Heart left ventricle (tissue), 16 donors: Measurements from ENCODE around the gene RGL1. TPM values are rescaled to one million over a fixed set of nuclear protein-coding genes. Genes with fewer than 3 reads are reported as not detected.

Experiments used
- ATAC-seq, 4 donors: fragments of 200-7000 bp; cut with Tn5 transposase; one replicate each; pipeline ENCODE4 v1.9.1; 2020 to 2022; ENCODE audit warnings: moderate library complexity in 4 of 4, mild to moderate bottlenecking in 3 of 4, moderate number of reproducible peaks in 1 of 4
- DNase-seq, 5 donors: peaks; one replicate each; pipeline ENCODE4 v3.0.0-alpha.2; 2020
- H3K27ac ChIP-seq, 12 donors: fragments of 200-600 bp; sonication (generic) in 4 of 12; one replicate each; pipeline versions ENCODE4 v1.5.0 to v1.8.0; 2016 to 2022; ENCODE audit warnings: mild to moderate bottlenecking in 2 of 12
- H3K27me3 ChIP-seq, 9 donors: fragments of 200-600 bp; sonication (generic) in 2 of 9; one replicate each; pipeline versions ENCODE4 v1.5.1 to v1.8.0; 2016 to 2022; ENCODE audit warnings: mild to moderate bottlenecking in 3 of 9
- H3K36me3 ChIP-seq, 9 donors: fragments of 200-600 bp; sonication (generic) in 2 of 9; one replicate each; pipeline versions ENCODE4 v1.5.0 to v1.8.0; 2018 to 2022; ENCODE audit warnings: mild to moderate bottlenecking in 2 of 9
- H3K4me1 ChIP-seq, 12 donors: fragments of 200-600 bp; sonication (generic) in 4 of 12; one replicate each; pipeline versions ENCODE4 v1.5.0 to v1.8.0; 2016 to 2022; ENCODE audit warnings: mild to moderate bottlenecking in 3 of 12
- H3K4me3 ChIP-seq, 12 donors: fragments of 200-600 bp; sonication (generic) in 4 of 12; one replicate each; pipeline versions ENCODE4 v1.5.0 to v1.8.0; 2017 to 2022; ENCODE audit warnings: mild to moderate bottlenecking in 9 of 12, moderate library complexity in 4 of 12
- H3K9me3 ChIP-seq, 12 donors: fragments of 200-600 bp; sonication (generic) in 4 of 12; one replicate each; pipeline versions ENCODE4 v1.5.0 to v1.8.0; 2016 to 2022; ENCODE audit warnings: mild to moderate bottlenecking in 1 of 12
- CTCF ChIP-seq, 12 donors: fragments of 200-600 bp; sonication (generic) in 4 of 12; IDR thresholded peaks; one replicate each; pipeline versions ENCODE4 v1.5.0 to v1.8.0; 2018 to 2022; ENCODE audit warnings: antibody characterized with exemption in 12 of 12, mild to moderate bottlenecking in 5 of 12
- POLR2A ChIP-seq, 2 donors: fragments of 450-650 bp; IDR thresholded peaks; one replicate each; pipeline ENCODE4 v1.6.1; 2017; ENCODE audit warnings: antibody characterized with exemption in 2 of 2, mild to moderate bottlenecking in 2 of 2, moderate library complexity in 2 of 2
- WGBS, 4 donors: extraction: QIAGEN DNeasy Blood & Tissue Kit in 2 of 4; methylation state at CpG; one replicate each; pipeline versions ENCODE4 v1.1.5 to v1.1.7; 2013 to 2018; 5-methylcytosine and 5-hydroxymethylcytosine counted together
- intact Hi-C, 10 donors: fragments of 100-400 bp; cut with DNase I; formaldehyde crosslinking; loops; one replicate each; pipeline versions ENCODE4 v1.11.1 to v1.14.2; 2022
- polyA plus RNA-seq, 2 donors: library from polyadenylated mRNA; stranded (reverse); fragments of 200-250 nt; gene quantifications; one replicate each; pipeline ENCODE4 v1.2.3, GENCODE V29; 2013
- total RNA-seq, 9 donors: library from RNA; depleted of rRNA in 2 of 9; stranded (reverse); fragments of >200 nt in 2 of 9; fragmentation: NEBNext Ultra II Directional in 3 of 9; extraction: Animal tissue kit (Norgen Biotek cat#: 25700) in 3 of 9; gene quantifications; one replicate each; pipeline versions ENCODE4 v1.1.0 to v1.2.4, GENCODE V29; 2016 to 2023
- donor health status: ischemic (EF 13 %, LVEDD 7.1; RV severe dilation, severe dysfunction).
- donor health status: healthy with polysubstance abuse.
- donor health status: DM: no; HTN: yes; CAD: no.
- donor health status: DM: no; HTN: no; CAD: no.
- donor health status: ischemic (EF 25% LVEDD 6.9; RV normal size, moderate dysfunction).
- donor health status: ischemic (EF 25% LVEDD 5.7; RV mildly dilated, moderate dysfunction).
- donor health status: healthy.
- donor health status: DM: yes; HTN: yes; CAD: no.
- donor health status: ischemic (EF 35%, LVEDD 5.7; RV mildly dilated, moderate dysfunction).
- donor health status: nonischemic (EF 11% LVEDD 7.7; RV severe dilation, severe dysfunction).
- donor health status: DM: yes; HTN: yes; CAD: no.
- donor health status: PGD.
- donor health status: ischemic (EF 29% LVEDD 5.4; RV normal size, mild dysfunction).
- donor health status: nonischemic (EF 23%, LVEDD 6.1; RV moderate dilation, normal function).

Gene RGL1
- total and polyA plus RNA-seq, 11 donors, result 5.6 to 50.6 (median 15.5) TPM

GRCh38 chr1:183774938-183775337 lies 30.0 kb upstream of the RGL1 start:
- intact Hi-C loops, result no loop called here
- TF ChIP-seq POLR2A (IDR thresholded peaks at IDR 0.05), result no peak
- TF ChIP-seq CTCF (IDR thresholded peaks at IDR 0.05), result no peak
- ATAC-seq (no peak), DNase-seq (no peak)
- Histone ChIP-seq H3K27me3 (no peaks in the 10 kb centered on the region), H3K9me3 (peaks cover 0 to 25% (median 5%) of the 10 kb centered on the region in 12 donors), H3K4me3 (no peak overlapping the region), H3K36me3 (no peaks in the 10 kb centered on the region), H3K27ac (no peak overlapping the region), H3K4me1 (peaks cover 0 to 5% (median 0%) of the 10 kb centered on the region in 12 donors)
- WGBS, 4 donors, result 98 to 99% (median 98%) methylated on average over 3 of the region's 3 CpGs

- TF ChIP-seq CTCF (IDR thresholded peaks at IDR 0.05) (no peak), POLR2A (IDR thresholded peaks at IDR 0.05) (no peak)
- intact Hi-C loops, result no loop called here
- H3K27me3 ChIP-seq, result no peaks in the 10 kb centered on the region
- peaks cover 0 to 14% (median 0%) of the 10 kb centered on the region in 12 donors for H3K9me3 ChIP-seq
- peaks cover 0 to 16% (median 5%) of the 10 kb centered on the region in 12 donors for H3K4me1 ChIP-seq
- H3K36me3 ChIP-seq, result no peaks in the 10 kb centered on the region
- ATAC-seq, result no peak
- 94 to 99% (median 95%) methylated on average over 3 of the region's 3 CpGs for WGBS, 4 donors
- H3K27ac ChIP-seq, result no peak overlapping the region
- no peak overlapping the region for H3K4me3 ChIP-seq
- DNase-seq, result no peak
Observed at GRCh38 chr1:183776731-183777130, 28.2 kb upstream of the RGL1 start.

- H3K27ac ChIP-seq, result no peak overlapping the region
- no peaks in the 10 kb centered on the region for H3K27me3 ChIP-seq
- no peak overlapping the region for H3K4me3 ChIP-seq
- H3K36me3 ChIP-seq, result no peaks in the 10 kb centered on the region
- intact Hi-C loops, result no loop called here
- TF ChIP-seq CTCF (IDR thresholded peaks at IDR 0.05), result no peak
- no peak for TF ChIP-seq POLR2A (IDR thresholded peaks at IDR 0.05)
- H3K4me1 ChIP-seq, result peaks cover 0 to 16% (median 5%) of the 10 kb centered on the region in 12 donors
- 61 to 72% (median 66%) methylated on average over 3 of the region's 3 CpGs for WGBS, 4 donors
- DNase-seq, result no peak
- peaks cover 0 to 14% (median 0%) of the 10 kb centered on the region in 12 donors for H3K9me3 ChIP-seq
- ATAC-seq, result no peak
Observed at GRCh38 chr1:183777328-183777727, 27.6 kb upstream of the RGL1 start.

- intact Hi-C loops, result no loop called here
- H3K4me3 ChIP-seq, result no peak overlapping the region
Observed at GRCh38 chr1:183778045-183778444, 26.9 kb upstream of the RGL1 start.

More at GRCh38 chr1:183778045-183778444, 26.9 kb upstream of the RGL1 start:
- peaks cover 0 to 22% (median 7%) of the 10 kb centered on the region in 12 donors for H3K4me1 ChIP-seq
- H3K27ac ChIP-seq, result no peak overlapping the region
- no peaks in the 10 kb centered on the region for H3K27me3 ChIP-seq
- peaks cover 0 to 14% (median 0%) of the 10 kb centered on the region in 12 donors for H3K9me3 ChIP-seq
- TF ChIP-seq CTCF (IDR thresholded peaks at IDR 0.05) (no peak), POLR2A (IDR thresholded peaks at IDR 0.05) (no peak)
- WGBS, 4 donors, result 86 to 95% (median 88%) methylated on average over 3 of the region's 3 CpGs
- no peaks in the 10 kb centered on the region for H3K36me3 ChIP-seq
- ATAC-seq, result no peak
- no peak for DNase-seq
